HCT116 (cell line): ENCODE measurements around the gene MT1X. TPM values are rescaled to one million over a fixed set of nuclear protein-coding genes. Genes with fewer than 3 reads are reported as not detected.

ENCODE experiments used
- ATAC-seq: fragments of 200-7000 bp; cut with Tn5 transposase; 2 replicates; pipeline ENCODE4 v1.9.1; 2020; ENCODE audit warnings: mild to moderate bottlenecking, moderate library complexity
- BruUV-seq: library from RNA; stranded (reverse); fragments of 400-500 nt; replicated peaks from 2 replicates; lab custom pipeline; 2021; lab: Mats Ljungman, UMichigan
- CTCF ChIA-PET: fragments of 300-600 bp; sonication (Branson Sonifier 250); formaldehyde crosslinking; loops from one replicate; lab custom pipeline; 2021; ENCODE audit warnings: antibody characterized with exemption; lab: Charles Lee
- POLR2A ChIA-PET: fragments of 300-600, 350-600 bp; sonication (Branson Sonifier 250); formaldehyde crosslinking; loops from one replicate; lab custom pipeline; 2021; ENCODE audit warnings: antibody characterized with exemption; lab: Charles Lee
- RAD21 ChIA-PET, 2 experiments: fragments of 300-600 bp; sonication (Branson Sonifier 250); formaldehyde crosslinking; loops; one replicate each; lab custom pipeline; 2023; ENCODE audit warnings: low total read pairs in 2 of 2; ENCODE audit not compliant: uncharacterized antibody in 2 of 2, unreplicated experiment in 2 of 2, low non-redundant PET in 1 of 2; lab: Charles Lee
- DNase-seq: peaks from one replicate; pipeline ENCODE4 v3.0.0-alpha.2; 2010; ENCODE audit warnings: low read depth, low spot score
- H2AFZ ChIP-seq: fragments of 200-600 bp; shearing (Covaris generic), sonication (generic); 2 replicates; pipeline ENCODE4 v1.6.1; 2017; ENCODE audit warnings: low read depth, mixed run types, mixed read lengths, antibody characterized with exemption, low read length; ENCODE audit not compliant: poor library complexity, severe bottlenecking
- H3K27ac ChIP-seq: 2 replicates; pipeline ENCODE4 v1.5.1; 2012; ENCODE audit warnings: low read depth, low read length
- H3K27me3 ChIP-seq: fragments of 200-600 bp; sonication (generic); 2 replicates; pipeline ENCODE4 v1.6.1; 2016; ENCODE audit warnings: mixed run types, low read length, mixed read lengths; ENCODE audit not compliant: insufficient read depth
- H3K36me3 ChIP-seq, 2 experiments: fragments of 200-500 bp in 1 of 2; fragments of 200-600 bp in 1 of 2; sonication (Bioruptor generic) in 1 of 2; sonication (generic) in 1 of 2; 2 replicates each; pipeline versions ENCODE4 v1.5.1 to v1.6.1; 2014 to 2016; ENCODE audit warnings: low read length in 2 of 2, inconsistent platforms in 1 of 2, mixed read lengths in 1 of 2, mixed run types in 1 of 2; ENCODE audit not compliant: insufficient read depth in 2 of 2, control insufficient read depth in 1 of 2
- H3K4me1 ChIP-seq, 2 experiments: fragments of 200-600 bp in 1 of 2; sonication (generic) in 1 of 2; 2 replicates each; pipeline versions ENCODE4 v1.5.1 to v1.6.1; 2012 to 2017; ENCODE audit warnings: low read length in 2 of 2, inconsistent platforms in 1 of 2, mild to moderate bottlenecking in 1 of 2, mixed read lengths in 1 of 2, mixed run types in 1 of 2, moderate library complexity in 1 of 2; ENCODE audit not compliant: insufficient read depth in 2 of 2, control insufficient read depth in 1 of 2
- H3K4me2 ChIP-seq: fragments of 200-600 bp; sonication (generic); 2 replicates; pipeline ENCODE4 v1.6.1; 2017; ENCODE audit warnings: mixed run types, low read length, mixed read lengths
- H3K4me3 ChIP-seq, 2 experiments: fragments of 200-600 bp in 1 of 2; sonication (generic) in 1 of 2; replicated peaks in 1 of 2; 2 replicates each; pipeline ENCODE4 v1.5.1; 2011 to 2016; ENCODE audit warnings: low read length in 2 of 2, control low read depth in 1 of 2, low read depth in 1 of 2, mild to moderate bottlenecking in 1 of 2, mixed read lengths in 1 of 2, mixed run types in 1 of 2
- H3K79me2 ChIP-seq: fragments of 200-600 bp; sonication (generic); 2 replicates; pipeline ENCODE4 v1.6.1; 2017; ENCODE audit warnings: mild to moderate bottlenecking, mixed run types, low read length, moderate library complexity, mixed read lengths; ENCODE audit not compliant: insufficient read depth
- H3K9ac ChIP-seq: fragments of 200-600 bp; sonication (generic); 2 replicates; pipeline ENCODE4 v1.6.1; 2016; ENCODE audit warnings: low read length, mixed read lengths
- H3K9me2 ChIP-seq: fragments of 200-600 bp; sonication (generic), shearing (Covaris generic); 2 replicates; pipeline ENCODE4 v1.6.1; 2017; ENCODE audit warnings: mixed run types, mild to moderate bottlenecking, moderate library complexity; ENCODE audit not compliant: insufficient read depth
- H3K9me3 ChIP-seq, 2 experiments: fragments of 200-500 bp in 1 of 2; fragments of 200-600 bp in 1 of 2; sonication (Bioruptor generic) in 1 of 2; sonication (generic) in 1 of 2; 2 replicates each; pipeline ENCODE4 v1.6.1; 2014 to 2017; ENCODE audit warnings: low read length in 2 of 2, mixed read lengths in 2 of 2, inconsistent platforms in 1 of 2, low read depth in 1 of 2, mild to moderate bottlenecking in 1 of 2, mixed run types in 1 of 2, moderate library complexity in 1 of 2; ENCODE audit not compliant: control insufficient read depth in 1 of 2, insufficient read depth in 1 of 2
- H4K20me1 ChIP-seq: fragments of 200-600 bp; sonication (generic), shearing (Covaris generic); 2 replicates; pipeline ENCODE4 v1.6.1; 2017; ENCODE audit warnings: mixed run types, mild to moderate bottlenecking, moderate library complexity; ENCODE audit not compliant: insufficient read depth
- CEBPB ChIP-seq: IDR thresholded peaks from 2 replicates; pipeline ENCODE4 v1.6.1; 2012; ENCODE audit warnings: low read depth
- CTCF ChIP-seq, 3 experiments: fragments of 200-600 bp in 1 of 3; sonication (generic) in 1 of 3; IDR thresholded peaks in 2 of 3; conservative IDR thresholded peaks in 1 of 3; 2 replicates each; pipeline ENCODE4 v1.5.1; 2012 to 2017; ENCODE audit warnings: low read depth in 2 of 3, low read length in 2 of 3, antibody characterized with exemption in 1 of 3, borderline replicate concordance in 1 of 3, control low read depth in 1 of 3, mild to moderate bottlenecking in 1 of 3, mixed read lengths in 1 of 3, mixed run types in 1 of 3, moderate library complexity in 1 of 3; ENCODE audit not compliant: insufficient read depth in 1 of 3
- EGR1 ChIP-seq: IDR thresholded peaks from 2 replicates; pipeline ENCODE4 v1.6.1; 2012; ENCODE audit warnings: low read depth
- ELF1 ChIP-seq: IDR thresholded peaks from 2 replicates; pipeline ENCODE4 v1.6.1; 2012; ENCODE audit warnings: low read depth, borderline replicate concordance
- EZH2phosphoT487 ChIP-seq: fragments of 200-600 bp; IDR thresholded peaks from 2 replicates; pipeline ENCODE4 v1.6.1; 2018; ENCODE audit warnings: antibody characterized with exemption, borderline replicate concordance
- FOSL1 ChIP-seq: IDR thresholded peaks from 2 replicates; pipeline ENCODE4 v1.6.1; 2012; ENCODE audit warnings: low read depth
- JUND ChIP-seq: IDR thresholded peaks from 2 replicates; pipeline ENCODE4 v1.6.1; 2012
- POLR2A ChIP-seq: IDR thresholded peaks from 2 replicates; pipeline ENCODE4 v1.7.0; 2011; ENCODE audit warnings: borderline replicate concordance; ENCODE audit not compliant: insufficient read depth, insufficient read length; ENCODE audit errors: extremely low read depth
- POLR2AphosphoS5 ChIP-seq: IDR thresholded peaks from 2 replicates; pipeline ENCODE4 v1.6.1; 2011; ENCODE audit warnings: mild to moderate bottlenecking, low read depth, low read length, moderate library complexity
- REST ChIP-seq: IDR thresholded peaks from 2 replicates; pipeline ENCODE4 v1.6.1; 2012; ENCODE audit warnings: low read depth
- SIN3A ChIP-seq: IDR thresholded peaks from 2 replicates; pipeline ENCODE4 v1.6.1; 2012; ENCODE audit warnings: low read depth
- SP1 ChIP-seq: IDR thresholded peaks from 2 replicates; pipeline ENCODE4 v1.6.1; 2012; ENCODE audit warnings: low read depth
- TCF7L2 ChIP-seq: IDR thresholded peaks from 2 replicates; pipeline ENCODE4 v1.7.0; 2011; ENCODE audit warnings: borderline replicate concordance, inconsistent platforms; ENCODE audit not compliant: insufficient read depth, insufficient read length; ENCODE audit errors: extremely low read depth
- ZBTB33 ChIP-seq: IDR thresholded peaks from 2 replicates; pipeline ENCODE4 v1.6.1; 2011; ENCODE audit warnings: mild to moderate bottlenecking, low read length, moderate library complexity; ENCODE audit not compliant: insufficient replicate concordance; ENCODE audit errors: extremely low read depth
- ZFX ChIP-seq: fragments of 450-650 bp; IDR thresholded peaks from 2 replicates; pipeline ENCODE4 v1.6.1; 2017
- intact Hi-C: fragments of 100-400 bp; cut with micrococcal nuclease; formaldehyde crosslinking; loops from 2 replicates; pipeline ENCODE4 v1.10.0; 2022
- total RNA-seq: library from RNA; stranded (reverse); gene quantifications from one replicate; pipeline ENCODE4 v1.2.1, GENCODE V29; 2021; ENCODE audit not compliant: unreplicated experiment
- TF ChIP-seq, protein P1 (sequence below): IDR thresholded peaks from 2 replicates; pipeline ENCODE4 v1.6.1; 2012

MT1X gene
- total RNA-seq, 1 experiment from 2014 or later, result 50.2 TPM

DNA sequence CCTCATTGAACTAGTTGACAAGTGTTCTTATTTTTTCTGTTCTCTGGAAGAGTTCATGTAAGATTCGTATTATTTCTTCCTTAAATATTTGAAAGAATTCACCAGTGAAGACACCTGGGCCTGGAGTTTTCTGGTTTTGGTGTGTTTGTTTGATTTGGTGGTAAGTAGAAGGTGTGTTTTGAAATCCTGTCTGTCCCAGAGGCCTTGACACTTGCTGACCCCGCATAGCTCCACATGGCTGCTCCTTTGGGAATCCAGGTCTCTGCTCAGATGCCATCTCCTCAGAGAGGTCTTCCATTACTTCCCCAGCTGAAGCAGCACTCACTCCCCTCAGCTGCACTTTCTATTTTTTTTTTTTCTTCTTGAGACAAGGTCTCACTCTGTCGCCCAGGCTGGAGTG lies 41.9 kb downstream of the MT1X start:
- intact Hi-C loops, result no loop called here
- CTCF ChIA-PET, result no interaction called here
- no peak overlapping the region for H3K4me2 ChIP-seq

More for the DNA sequence above, 41.9 kb downstream of the MT1X start:
- no peak for DNase-seq
- no peaks in the 10 kb centered on the region for H4K20me1 ChIP-seq
- ChIA-PET RAD21 (no interaction called here), POLR2A (no interaction called here)
- no TSS peak for BruUV-seq
- no peak overlapping the region for H3K9ac ChIP-seq
- ATAC-seq, result no peak
- H3K9me2 ChIP-seq, result no peaks in the 10 kb centered on the region
- TF ChIP-seq POLR2AphosphoS5 (no peak), SIN3A (no peak), TCF7L2 (no peak), CTCF (IDR thresholded peaks at IDR 0.05 in 2 of 3, conservative IDR thresholded peaks at IDR 0.05 in 1 of 3; ENCODE audit: borderline replicate concordance in 1 of 3, insufficient read depth in 1 of 3, low read depth in 2 of 3, low read length in 2 of 3) (no peak), EZH2phosphoT487 (no peak), JUND (no peak), CEBPB (no peak), ELF1 (no peak), POLR2A (no peak), REST (no peak), SP1 (no peak), ZFX (no peak), ZBTB33 (no peak), EGR1 (no peak), FOSL1 (no peak)
- TF ChIP-seq, protein P1, sequence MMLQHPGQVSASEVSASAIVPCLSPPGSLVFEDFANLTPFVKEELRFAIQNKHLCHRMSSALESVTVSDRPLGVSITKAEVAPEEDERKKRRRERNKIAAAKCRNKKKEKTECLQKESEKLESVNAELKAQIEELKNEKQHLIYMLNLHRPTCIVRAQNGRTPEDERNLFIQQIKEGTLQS, result no peak
- H3K4me3 ChIP-seq, result no peak overlapping the region
- no peaks in the 10 kb centered on the region for H3K36me3 ChIP-seq
- H2AFZ ChIP-seq, result no peak overlapping the region
- no peak overlapping the region for H3K27ac ChIP-seq
- H3K9me3 ChIP-seq, result no peaks in the 10 kb centered on the region
- H3K79me2 ChIP-seq, result no peaks in the 10 kb centered on the region
- H3K27me3 ChIP-seq, result no peaks in the 10 kb centered on the region
- peaks cover 0 to 4% of the 10 kb centered on the region in 2 experiments; a peak in 2 of 4 replicates for H3K4me1 ChIP-seq
